Measurements from ENCODE around the gene AGBL1.

AGBL1 gene

GRCh38 chr15:86659724-86660411, 580.2 kb downstream of the AGBL1 start:
- DNase-seq: no peak

- no peak for DNase-seq
Measured at GRCh38 chr15:86661580-86661979, 581.9 kb downstream of the AGBL1 start.

- no peak for DNase-seq
Measured at GRCh38 chr15:86663304-86663703, 583.6 kb downstream of the AGBL1 start.

- no peak for DNase-seq
Measured at GRCh38 chr15:86663979-86664378, 584.3 kb downstream of the AGBL1 start.

GRCh38 chr15:86664581-86664980, 584.9 kb downstream of the AGBL1 start:
- DNase-seq: no peak

- DNase-seq: no peak
Measured at GRCh38 chr15:86676002-86676401, 596.3 kb downstream of the AGBL1 start.

GRCh38 chr15:86677278-86677677, 597.6 kb downstream of the AGBL1 start:
- no peak for DNase-seq

GRCh38 chr15:86685263-86685662, 605.6 kb downstream of the AGBL1 start:
- no peak for DNase-seq

GRCh38 chr15:86689006-86689405, 609.3 kb downstream of the AGBL1 start:
- no peak for DNase-seq

- DNase-seq: no peak
Measured at GRCh38 chr15:86690566-86690965, 610.9 kb downstream of the AGBL1 start.

GRCh38 chr15:86691091-86691663, 611.5 kb downstream of the AGBL1 start:
- DNase-seq: no peak

- DNase-seq: no peak
Measured at GRCh38 chr15:86700864-86701610, 621.4 kb downstream of the AGBL1 start.

- DNase-seq: no peak
Measured at GRCh38 chr15:86701611-86701963, 621.9 kb downstream of the AGBL1 start.

GRCh38 chr15:86706813-86707212, 627.1 kb downstream of the AGBL1 start:
- DNase-seq: no peak

- no peak for DNase-seq
Measured at GRCh38 chr15:86711476-86711875, 631.8 kb downstream of the AGBL1 start.

GRCh38 chr15:86714241-86714640, 634.6 kb downstream of the AGBL1 start:
- no peak for DNase-seq

- no peak for DNase-seq
Measured at GRCh38 chr15:86725628-86726027, 646.0 kb downstream of the AGBL1 start.

GRCh38 chr15:86735247-86736040, 655.8 kb downstream of the AGBL1 start:
- DNase-seq: no peak

- no peak for DNase-seq
Measured at GRCh38 chr15:86741917-86742316, 662.2 kb downstream of the AGBL1 start.

- no peak for DNase-seq
Measured at GRCh38 chr15:86743283-86743903, 663.7 kb downstream of the AGBL1 start.

- no peak for DNase-seq
Measured at GRCh38 chr15:86744198-86744780, 664.6 kb downstream of the AGBL1 start.

- no peak for DNase-seq
Measured at GRCh38 chr15:86751116-86751515, 671.4 kb downstream of the AGBL1 start.

GRCh38 chr15:86754846-86755245, 675.2 kb downstream of the AGBL1 start:
- no peak for DNase-seq

All from NCI-H187 treated with DMSO at 0.1 percent for 48 hours (cell line).